SK-N-SH (cell line): ENCODE measurements around the gene ABCC4.

ENCODE experiments used
- FOSL2 ChIP-seq: IDR thresholded peaks from 2 replicates; pipeline ENCODE4 v1.4.0; 2012; ENCODE audit warnings: low read depth, mild to moderate bottlenecking, moderate library complexity, borderline replicate concordance
- MAX ChIP-seq: IDR thresholded peaks from 2 replicates; pipeline ENCODE4 v1.4.0; 2012; ENCODE audit warnings: low read depth
- POLR2AphosphoS5 ChIP-seq: IDR thresholded peaks from 2 replicates; pipeline ENCODE4 v1.6.1; 2012; ENCODE audit warnings: low read depth, low read length
- RFX5 ChIP-seq: IDR thresholded peaks from 2 replicates; pipeline ENCODE4 v1.6.1; 2012; ENCODE audit warnings: mild to moderate bottlenecking, improper control_type of control experiment, low read length
- RXRA ChIP-seq: IDR thresholded peaks from 2 replicates; pipeline ENCODE4 v1.4.0; 2012; ENCODE audit warnings: low read depth, mild to moderate bottlenecking, borderline replicate concordance
- SMC3 ChIP-seq: IDR thresholded peaks from 2 replicates; pipeline ENCODE4 v1.6.1; 2012; ENCODE audit warnings: low read depth, low read length, improper control_type of control experiment
- TAF1 ChIP-seq: IDR thresholded peaks from 2 replicates; pipeline ENCODE4 v1.6.1; 2012; ENCODE audit warnings: low read depth, mild to moderate bottlenecking, low read length, moderate library complexity, borderline replicate concordance
- TEAD4 ChIP-seq: IDR thresholded peaks from 2 replicates; pipeline ENCODE4 v1.4.0; 2012; ENCODE audit warnings: mild to moderate bottlenecking, borderline replicate concordance; ENCODE audit not compliant: insufficient read depth
- TF ChIP-seq, protein P1 (sequence below): fragments of 200-600 bp; sonication (generic); IDR thresholded peaks from 2 replicates; pipeline ENCODE4 v1.6.1; 2017; ENCODE audit warnings: antibody characterized with exemption, mild to moderate bottlenecking, moderate library complexity

- TF ChIP-seq POLR2AphosphoS5 (no peak), RFX5 (no peak), SMC3 (no peak), TAF1 (no peak), TEAD4 (no peak), MAX (no peak), RXRA (no peak), FOSL2 (no peak)
- TF ChIP-seq, protein P1, sequence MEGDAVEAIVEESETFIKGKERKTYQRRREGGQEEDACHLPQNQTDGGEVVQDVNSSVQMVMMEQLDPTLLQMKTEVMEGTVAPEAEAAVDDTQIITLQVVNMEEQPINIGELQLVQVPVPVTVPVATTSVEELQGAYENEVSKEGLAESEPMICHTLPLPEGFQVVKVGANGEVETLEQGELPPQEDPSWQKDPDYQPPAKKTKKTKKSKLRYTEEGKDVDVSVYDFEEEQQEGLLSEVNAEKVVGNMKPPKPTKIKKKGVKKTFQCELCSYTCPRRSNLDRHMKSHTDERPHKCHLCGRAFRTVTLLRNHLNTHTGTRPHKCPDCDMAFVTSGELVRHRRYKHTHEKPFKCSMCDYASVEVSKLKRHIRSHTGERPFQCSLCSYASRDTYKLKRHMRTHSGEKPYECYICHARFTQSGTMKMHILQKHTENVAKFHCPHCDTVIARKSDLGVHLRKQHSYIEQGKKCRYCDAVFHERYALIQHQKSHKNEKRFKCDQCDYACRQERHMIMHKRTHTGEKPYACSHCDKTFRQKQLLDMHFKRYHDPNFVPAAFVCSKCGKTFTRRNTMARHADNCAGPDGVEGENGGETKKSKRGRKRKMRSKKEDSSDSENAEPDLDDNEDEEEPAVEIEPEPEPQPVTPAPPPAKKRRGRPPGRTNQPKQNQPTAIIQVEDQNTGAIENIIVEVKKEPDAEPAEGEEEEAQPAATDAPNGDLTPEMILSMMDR: no peak
These were observed 6.3 kb upstream of the ABCC4 start for GRCh38 chr13:95307507-95307906.
